Urothelium cell line (cell line): ENCODE results near the gene DRP2.
A peak's percentile ranks its signal among the peaks of the same experiment; 100 is the strongest.
"Not testable (repeated sequence)": the region's sequence is repeated elsewhere in the genome, so short reads cannot be mapped to it uniquely, and the experiment has no call there.

Experiments used
- DNase-seq: peaks from one replicate; pipeline ENCODE4 v3.0.0; 2011; ENCODE audit warnings: low spot score, mixed read lengths
- FAIRE-seq: peaks from 2 replicates; lab custom pipeline; 2011; peaks lifted over from hg19 to GRCh38; lab: Jason Lieb, UNC

DRP2 gene, protein sequence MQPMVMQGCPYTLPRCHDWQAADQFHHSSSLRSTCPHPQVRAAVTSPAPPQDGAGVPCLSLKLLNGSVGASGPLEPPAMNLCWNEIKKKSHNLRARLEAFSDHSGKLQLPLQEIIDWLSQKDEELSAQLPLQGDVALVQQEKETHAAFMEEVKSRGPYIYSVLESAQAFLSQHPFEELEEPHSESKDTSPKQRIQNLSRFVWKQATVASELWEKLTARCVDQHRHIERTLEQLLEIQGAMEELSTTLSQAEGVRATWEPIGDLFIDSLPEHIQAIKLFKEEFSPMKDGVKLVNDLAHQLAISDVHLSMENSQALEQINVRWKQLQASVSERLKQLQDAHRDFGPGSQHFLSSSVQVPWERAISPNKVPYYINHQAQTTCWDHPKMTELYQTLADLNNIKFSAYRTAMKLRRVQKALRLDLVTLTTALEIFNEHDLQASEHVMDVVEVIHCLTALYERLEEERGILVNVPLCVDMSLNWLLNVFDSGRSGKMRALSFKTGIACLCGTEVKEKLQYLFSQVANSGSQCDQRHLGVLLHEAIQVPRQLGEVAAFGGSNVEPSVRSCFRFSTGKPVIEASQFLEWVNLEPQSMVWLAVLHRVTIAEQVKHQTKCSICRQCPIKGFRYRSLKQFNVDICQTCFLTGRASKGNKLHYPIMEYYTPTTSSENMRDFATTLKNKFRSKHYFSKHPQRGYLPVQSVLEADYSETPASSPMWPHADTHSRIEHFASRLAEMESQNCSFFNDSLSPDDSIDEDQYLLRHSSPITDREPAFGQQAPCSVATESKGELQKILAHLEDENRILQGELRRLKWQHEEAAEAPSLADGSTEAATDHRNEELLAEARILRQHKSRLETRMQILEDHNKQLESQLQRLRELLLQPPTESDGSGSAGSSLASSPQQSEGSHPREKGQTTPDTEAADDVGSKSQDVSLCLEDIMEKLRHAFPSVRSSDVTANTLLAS

DNA sequence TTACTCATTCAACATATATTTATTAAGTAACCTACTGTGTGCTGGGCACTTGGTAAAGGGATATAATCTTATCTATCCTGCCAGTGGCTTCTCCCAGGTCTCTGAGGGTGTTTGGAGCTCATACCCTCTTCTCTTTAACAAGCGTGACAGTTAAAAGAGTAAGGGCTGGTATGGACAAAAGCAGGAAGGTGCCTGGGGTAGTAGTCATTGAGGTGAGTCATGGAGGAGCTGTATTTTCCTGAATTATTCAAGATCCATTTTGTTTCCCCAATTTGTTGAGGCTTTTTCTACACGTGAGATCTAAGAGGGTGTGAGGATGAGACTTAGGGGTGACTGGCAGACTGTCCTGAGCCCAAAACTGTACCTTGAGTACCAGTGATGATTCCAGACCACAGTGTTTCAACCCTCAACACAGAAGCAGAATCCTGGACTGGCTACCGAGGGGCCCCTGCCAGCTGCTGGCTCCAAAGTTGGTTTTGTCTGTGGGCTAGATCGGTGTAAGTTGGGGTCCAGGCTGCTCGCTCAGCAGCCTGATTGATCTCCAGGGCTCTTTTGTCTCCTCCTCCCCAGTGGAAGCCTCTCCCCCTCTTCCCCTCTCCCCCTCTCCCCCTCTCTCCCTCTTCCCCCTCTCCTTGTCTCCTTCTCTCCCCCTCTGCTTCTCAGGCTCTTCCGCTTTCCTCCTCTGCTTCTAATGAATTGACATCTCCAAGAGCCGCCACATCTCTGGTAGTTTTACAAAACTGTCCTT is at the start of gene DRP2:
DRP2 (plus strand) TSS at position 671 of the 748 bp plus-strand sequence. CDS start 11,862 bp downstream, outside the sequence.
- FAIRE-seq = no peak
- DNase-seq = no peak

DNA sequence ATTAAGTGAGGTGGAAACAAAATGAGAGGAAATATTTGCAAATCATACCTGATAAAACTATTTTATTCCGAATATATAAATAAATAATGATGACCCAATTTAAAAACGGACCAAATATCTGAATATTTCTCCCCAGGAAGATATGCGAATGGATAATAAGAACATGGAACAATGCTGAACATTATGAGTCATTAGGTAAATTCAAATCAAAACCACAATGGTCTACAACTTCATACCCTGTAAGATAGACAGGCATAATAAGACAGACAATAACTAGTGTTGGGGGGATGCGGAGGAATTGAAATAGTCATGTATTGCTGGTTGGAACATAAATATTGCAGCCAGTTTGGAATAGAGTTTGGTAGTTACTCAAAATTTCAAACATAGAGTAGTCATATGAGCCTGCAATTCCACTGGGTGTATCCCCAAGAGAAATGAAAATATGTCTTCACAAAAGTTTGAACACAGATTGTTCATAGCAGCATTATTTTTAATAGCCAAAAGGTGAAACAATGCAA is 47.6 kb upstream of the DRP2 start:
- FAIRE-seq = no peak

DNA sequence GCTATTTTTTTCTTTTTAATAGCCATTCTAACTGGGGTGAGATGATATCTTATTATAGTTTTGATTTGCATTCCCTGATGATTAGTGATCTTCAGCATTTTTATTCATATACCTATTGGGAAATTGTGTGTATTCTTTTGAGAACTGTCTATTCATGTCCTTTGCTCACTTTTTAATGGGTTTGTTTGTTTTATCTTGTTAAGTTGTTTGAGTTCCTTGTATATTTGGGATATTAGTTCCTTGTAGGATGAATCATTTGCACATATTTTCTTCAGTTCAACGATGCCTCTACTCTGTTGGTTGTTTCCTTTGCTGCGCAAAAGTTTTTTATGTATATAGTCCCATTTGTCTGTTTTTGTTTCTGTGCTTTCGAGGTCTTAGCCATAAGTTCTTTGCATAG is 43.1 kb upstream of the DRP2 start:
- DNase-seq = no peak
- FAIRE-seq = no peak

More for the DNA sequence above, 47.6 kb upstream of the DRP2 start:
- no peak for DNase-seq

DNA sequence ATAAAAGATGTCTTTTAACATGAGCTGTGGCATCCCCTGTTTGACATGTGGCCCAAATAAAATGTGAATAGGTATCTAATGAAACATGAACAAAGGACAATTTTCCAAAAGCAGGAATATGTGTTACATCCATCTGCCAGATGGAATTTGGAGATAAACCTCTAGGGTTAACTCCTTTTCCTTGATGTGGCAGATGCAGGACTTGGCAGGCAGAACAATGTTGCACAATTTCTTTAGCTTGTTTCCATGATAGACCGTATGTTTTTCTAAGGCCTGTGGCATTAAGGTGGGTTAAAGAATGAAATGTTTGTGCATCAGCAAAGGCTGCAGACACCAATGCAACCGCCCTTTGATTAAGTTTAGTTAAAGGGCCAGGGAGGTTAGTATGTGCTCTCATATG is 34.7 kb upstream of the DRP2 start:
- FAIRE-seq, DNase-seq: not testable (repeated sequence)

DNA sequence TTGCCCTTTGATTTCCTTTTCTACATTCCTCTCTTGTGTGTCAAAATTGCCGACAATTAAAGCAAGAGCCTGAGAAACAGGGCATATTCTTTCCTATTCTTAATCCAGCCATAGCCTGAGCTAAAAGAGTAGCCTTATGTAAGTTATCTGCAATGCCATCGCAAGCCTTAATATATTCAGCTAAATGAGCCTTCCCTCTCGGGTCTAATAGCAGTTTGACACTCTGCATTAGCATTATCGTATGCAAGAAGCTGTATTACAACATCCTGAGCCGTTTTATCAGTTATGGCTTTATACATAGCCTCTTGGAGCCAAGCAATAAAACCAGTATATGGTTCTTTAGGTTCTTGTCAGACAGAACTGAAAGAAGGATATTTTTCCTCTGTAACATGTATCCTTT is 31.6 kb upstream of the DRP2 start:
- not testable (repeated sequence) for DNase-seq, FAIRE-seq

DNA sequence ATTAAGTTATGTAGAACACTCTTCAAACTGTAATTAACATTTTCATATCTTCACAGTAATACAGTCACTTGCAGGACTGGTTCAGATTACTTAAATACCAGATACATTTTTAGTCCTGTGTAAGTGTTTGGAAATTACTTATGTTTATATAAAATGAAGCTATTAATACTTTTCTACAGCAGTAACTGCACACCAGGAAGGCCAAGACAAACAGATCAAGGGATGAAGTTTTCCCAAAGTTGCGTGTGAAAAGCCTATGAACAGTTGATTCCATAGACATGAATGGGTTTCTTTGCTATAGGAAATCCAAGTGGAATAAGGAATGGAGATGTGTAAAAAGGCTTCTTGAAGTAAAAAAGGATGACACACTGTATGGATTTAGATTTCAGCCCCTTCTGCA is 28.9 kb upstream of the DRP2 start:
- no peak for DNase-seq
- no peak for FAIRE-seq

DNA sequence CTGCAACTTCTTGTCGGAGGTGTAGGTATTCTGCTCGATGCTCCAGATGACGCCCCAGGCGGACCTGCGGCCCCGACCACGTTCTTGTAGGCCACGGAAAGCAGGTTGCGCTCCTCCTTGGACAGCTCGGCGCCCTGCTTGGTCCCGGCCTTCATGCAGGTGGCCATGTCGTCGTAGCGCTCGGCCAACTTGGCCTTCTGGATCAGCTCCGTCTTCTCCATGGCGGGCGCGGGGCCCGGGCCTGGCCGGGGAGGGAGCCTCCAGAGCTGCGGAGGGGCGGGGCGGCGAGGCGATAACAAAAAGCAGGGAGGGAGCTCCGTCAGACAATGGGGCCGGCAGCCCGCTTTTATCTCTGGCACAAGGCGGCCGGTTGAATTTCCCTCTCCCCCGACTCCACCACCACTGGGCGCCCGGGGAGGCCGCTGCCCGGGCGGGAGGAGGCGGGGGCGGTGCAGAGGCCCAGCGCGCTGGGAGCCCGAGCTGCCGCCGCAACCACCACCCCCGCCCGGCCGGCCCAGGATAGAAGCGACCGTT is 28.3 kb upstream of the DRP2 start:
- DNase-seq (no peak), FAIRE-seq (no peak)

DNA sequence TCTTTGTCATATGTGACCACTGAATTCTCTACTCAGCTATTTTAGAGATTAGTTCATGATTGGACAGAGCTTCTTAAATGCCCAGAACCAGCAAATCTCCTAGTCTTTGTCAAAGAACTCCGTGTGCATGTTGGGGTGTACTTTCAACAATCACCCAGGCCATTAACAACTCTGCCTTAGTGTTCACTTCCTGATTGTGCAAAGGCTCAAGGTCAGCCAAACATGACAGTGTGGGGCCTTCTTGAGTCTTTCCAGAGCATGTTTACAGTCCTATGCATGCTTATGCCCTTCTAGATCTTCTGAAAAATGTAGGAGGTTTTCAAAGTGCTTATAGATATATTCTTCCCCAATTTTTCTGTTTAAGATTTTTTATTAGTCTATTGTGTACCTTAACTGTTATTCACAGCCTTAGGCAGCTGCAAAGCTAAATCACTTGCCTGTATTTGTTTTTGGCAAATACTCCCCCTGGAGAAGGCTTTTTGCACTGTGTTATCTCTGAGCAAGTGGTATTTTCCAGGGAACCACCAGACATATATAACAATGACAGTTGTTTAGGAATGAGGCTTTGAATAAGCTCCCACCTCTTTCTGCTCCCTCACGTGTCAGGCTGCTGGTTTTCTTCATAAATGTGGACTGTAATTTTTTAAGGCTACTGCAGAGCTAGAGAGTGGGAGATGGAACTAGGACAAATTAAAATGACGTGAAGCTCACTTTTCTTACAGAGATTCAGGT is 24.0 kb upstream of the DRP2 start:
- no peak for FAIRE-seq
- no peak for DNase-seq

DNA sequence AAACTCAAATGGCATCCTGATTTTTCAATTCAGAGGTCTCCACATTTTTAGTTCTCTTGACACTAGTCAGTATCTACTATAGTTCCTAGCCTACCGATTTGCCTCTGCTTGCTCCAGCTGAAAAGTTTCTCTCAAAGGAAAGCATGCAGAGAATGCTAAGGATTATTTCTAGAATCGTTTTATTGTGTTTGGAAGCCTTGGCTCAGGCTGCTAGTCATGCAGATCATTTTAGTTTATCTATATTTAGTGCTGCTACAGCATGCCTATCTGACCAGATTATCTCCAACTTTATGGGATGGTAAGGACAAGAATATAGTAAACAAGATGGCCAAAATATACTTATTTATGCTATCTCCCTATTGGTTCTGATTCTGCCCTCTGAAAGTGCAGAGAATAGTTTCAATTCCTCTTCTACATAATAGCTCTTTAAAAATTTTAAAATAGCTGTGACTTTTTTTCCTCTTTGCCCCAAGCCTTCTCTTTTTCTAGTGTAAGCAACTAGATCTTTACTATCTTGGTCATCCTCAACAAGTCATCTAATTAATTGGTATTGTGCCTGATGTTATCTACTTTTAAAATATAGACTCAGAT is 15.7 kb upstream of the DRP2 start:
- FAIRE-seq (no peak), DNase-seq (no peak)

DNA sequence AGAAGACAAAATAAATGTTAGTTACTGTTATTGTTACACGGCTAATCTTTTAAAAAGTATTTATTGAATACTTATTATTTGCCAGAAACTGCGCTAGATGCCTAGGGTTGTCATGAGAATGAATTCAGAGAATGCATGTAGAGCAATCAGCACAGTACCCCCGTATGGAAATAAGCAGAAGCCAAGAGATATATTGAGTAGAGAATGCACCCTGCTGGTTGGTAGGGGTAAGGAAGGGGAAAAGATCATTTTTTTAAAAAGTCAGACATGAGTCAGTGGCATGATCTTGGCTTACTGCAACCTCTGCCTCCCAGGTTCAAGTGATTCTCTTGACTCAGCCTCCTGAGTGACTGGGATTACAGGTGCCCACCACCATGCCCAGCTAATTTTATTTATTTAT is 13.1 kb upstream of the DRP2 start:
- peak; percentile 36 for DNase-seq
- FAIRE-seq = no peak

DNA sequence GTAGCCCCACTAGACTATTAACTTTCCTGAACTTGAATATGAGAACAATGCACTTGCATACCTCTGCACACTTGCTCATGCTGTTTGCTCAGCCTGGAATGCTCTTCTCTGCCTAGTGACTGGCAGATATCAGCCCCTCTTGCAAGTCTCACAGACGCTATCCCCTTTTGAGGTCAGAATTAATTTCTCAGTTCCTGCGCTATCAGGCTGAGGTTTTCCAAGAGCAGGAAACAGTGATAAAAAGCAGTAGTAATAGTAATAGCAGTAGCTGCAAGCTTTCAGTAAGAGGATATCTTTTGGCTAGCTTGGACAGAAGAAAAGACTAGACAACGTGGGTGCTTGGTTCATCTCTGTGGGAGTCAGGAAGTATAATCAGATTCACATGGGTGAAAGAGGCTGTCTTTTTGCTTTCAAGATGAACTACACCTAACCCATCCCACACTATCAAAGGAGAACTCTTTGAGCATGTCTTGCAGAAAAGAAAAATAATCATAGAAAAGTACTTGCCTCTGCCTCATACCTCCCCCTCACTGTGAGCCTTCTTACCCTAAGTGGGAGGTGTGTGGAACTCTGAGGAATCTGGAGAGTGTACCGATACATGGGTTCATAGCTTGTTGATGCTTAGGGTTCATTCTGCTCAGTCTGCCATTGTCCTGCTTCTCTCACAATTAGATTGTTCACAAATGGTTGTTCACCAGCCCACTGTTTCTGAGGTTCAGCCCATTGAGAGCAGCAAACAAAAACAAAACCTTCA is 11.3 kb upstream of the DRP2 start:
- FAIRE-seq = no peak

DNA sequence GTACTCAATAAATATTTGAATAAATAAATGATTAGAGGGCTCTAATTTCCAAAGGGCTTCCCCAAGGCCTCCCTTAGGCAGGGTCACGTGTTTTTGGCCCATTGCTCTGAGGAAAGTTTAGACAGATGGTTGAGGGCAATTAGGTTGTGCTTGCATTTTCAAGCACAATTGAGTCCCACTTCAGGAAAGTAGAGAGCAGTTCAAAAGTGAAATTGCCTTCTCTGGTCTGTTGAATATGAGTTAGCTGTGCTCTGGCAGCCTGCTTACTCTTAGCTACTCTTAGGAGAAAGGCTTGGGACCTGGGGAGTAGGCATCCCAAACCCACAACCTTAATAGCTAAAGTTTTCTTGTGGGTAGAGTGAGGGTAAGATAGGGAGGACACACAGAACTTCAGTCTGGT is 9.0 kb upstream of the DRP2 start:
- DNase-seq (no peak), FAIRE-seq (no peak)

More for the DNA sequence above, 11.3 kb upstream of the DRP2 start:
- no peak for DNase-seq

DNA sequence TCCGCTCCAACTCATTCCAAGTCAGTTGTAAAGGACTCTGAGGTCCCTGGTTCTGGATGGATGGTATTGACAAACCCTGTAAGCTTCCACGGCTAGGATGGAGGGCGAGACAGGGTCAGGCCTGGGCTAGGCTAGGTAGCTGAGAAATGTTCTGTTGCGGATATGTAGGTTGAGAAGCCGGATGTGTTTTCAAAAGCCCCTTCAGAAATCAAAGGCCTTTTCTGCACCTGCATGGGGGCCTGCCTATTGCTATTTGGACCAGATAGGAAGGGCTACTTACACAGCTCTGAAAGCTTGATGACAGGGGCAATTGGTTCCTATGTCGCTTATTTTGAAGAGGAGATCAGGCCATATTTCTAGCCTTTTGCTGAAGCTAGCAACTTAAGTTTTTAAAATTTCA is 1.9 kb upstream of the DRP2 start:
- DNase-seq (no peak), FAIRE-seq (no peak)

DNA sequence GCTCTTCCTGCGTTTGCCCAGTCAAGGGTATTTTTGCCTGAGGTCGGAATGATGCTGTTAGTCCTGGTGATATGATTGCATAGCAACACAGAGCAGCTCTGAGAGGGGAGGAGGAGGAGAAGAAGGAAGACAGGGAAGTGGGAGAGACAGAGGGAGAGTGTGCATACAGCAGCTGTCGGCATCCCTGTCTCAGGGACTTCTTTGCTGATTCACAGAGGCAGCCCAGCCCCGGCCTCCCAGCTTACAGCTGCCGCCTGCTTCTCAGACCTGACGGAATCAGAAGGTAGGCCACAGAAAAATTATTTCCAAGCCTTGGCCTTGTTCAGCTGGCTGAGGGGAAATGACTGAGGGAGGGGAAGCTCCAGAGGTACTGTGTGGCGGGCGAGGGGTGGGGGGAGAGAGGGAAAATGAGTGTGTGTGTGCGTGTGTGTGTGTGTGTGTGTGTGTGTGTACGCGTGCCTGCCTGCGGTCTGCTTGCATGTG is 319 bp downstream of the DRP2 start:
- DNase-seq = no peak
- FAIRE-seq = no peak

DNA sequence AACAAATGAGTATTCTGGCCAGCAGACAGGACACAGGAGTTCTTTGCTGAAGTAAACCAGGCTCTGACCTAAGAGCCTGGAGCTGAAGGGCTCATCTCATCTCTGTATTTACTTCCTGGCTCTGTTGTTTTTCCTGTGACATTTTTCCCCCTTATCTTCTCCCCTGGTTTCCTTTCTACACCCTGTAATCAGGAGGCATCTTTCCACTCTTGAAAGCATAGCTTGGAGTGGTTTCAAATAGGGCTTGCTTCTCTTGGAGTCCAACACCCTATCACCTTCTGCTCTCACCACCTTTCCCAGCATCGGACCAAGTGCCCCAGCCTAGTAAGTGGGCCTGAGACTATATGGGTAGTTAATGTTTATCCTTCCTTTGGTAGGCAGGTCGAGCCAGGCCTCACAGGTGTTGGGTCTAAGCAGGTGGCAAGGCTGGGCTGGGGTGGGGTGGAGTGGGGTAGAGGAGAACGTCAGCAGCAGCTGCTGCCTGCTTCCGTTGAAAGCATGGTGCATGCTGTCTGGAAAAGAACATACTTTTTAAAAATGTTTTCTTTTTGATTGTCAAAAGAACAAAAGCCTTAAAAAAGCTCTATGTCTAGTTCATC is 1.2 kb downstream of the DRP2 start:
- no peak for DNase-seq
- FAIRE-seq = no peak

DNA sequence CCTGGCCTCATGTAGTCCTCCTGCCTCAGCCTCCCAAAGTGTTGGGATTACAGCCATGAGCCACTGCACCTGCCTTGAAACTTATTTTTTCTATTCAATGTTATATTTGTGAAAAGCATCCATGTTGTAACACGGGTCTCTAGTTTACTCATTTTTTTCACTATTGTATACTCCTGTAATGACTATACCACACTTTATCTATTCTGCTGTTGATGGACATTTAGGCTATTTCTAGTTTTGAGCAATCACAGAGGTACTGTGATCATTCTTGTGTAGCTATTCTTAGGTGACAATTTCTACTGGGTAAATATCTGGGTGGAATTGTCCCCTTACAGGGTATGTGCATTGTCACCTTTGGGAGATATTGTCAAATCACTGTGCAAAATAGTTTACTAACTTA is 3.6 kb downstream of the DRP2 start:
- no peak for FAIRE-seq
- no peak for DNase-seq

DNA sequence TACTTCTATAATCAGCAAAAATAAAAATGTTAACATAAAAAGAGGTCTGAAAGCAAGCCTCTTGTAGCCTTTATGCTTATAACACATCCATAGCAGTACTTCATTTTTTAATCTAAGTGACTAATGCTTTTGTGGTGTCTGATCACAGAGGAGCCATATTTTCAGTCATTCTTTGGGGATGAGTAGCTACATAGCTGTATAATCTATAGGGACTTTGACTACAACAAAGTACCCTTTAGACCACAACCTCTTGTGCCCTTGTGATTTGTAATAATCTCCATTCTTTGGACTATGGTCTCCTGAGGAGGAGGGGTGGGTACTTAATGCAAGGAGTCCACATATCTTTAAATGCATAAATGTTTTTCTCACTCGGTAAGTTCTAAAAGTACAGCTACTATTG is 9.6 kb downstream of the DRP2 start:
- FAIRE-seq = no peak

DNA sequence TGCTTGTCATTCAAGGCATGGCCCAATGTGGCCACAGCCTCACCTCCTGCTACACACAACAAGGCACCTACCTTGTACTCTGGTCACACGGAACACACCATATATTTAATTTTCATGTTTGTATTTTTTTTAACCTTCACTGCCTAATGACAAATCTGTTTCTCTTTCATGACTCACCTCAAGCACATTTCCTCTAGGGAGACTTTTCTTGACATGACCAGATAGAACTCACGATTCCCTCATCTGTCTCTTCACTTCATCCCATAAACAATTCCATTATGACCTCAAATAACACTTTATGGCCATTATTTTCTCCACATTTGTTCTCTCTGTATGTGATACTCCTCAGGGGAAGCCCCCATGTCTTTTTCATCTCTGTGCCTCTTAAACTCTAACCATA is 11.1 kb downstream of the DRP2 start:
- DNase-seq (no peak), FAIRE-seq (no peak)

More for the DNA sequence above, 9.6 kb downstream of the DRP2 start:
- DNase-seq = no peak
